B cell (primary cell): ENCODE data around the gene HSD17B12.

ENCODE experiments used
- CTCF ChIP-seq: fragments of 200-600 bp; IDR thresholded peaks from one replicate; pipeline ENCODE4 v1.8.0; 2022; ENCODE audit warnings: antibody characterized with exemption, mild to moderate bottlenecking
- EZH2 ChIP-seq: IDR thresholded peaks from 2 replicates; pipeline ENCODE4 v1.6.1; 2012; ENCODE audit warnings: borderline replicate concordance, low read depth, mild to moderate bottlenecking, moderate library complexity, low read length; ENCODE audit not compliant: insufficient read depth, poor library complexity, severe bottlenecking

DNA sequence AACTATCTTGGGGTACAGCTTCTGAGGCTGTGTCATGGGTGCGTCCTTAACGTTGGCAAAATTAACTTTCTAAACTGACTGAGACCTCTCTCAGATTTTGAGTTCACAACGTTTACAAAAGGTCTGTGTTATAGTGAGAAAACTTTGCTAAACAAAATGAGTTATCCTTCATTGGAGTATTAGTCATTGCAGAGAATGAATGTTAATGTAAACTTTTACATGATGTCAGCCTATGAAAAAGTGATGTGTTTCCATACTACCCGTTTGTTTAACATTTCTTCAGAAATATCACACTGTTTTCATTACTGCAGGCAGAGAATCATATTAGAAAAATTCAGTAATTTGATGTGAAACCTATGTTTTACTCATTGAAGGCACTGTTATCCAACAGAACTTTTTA, 32.1 kb downstream of the HSD17B12 start:
- TF ChIP-seq CTCF = no peak
- no peak for TF ChIP-seq EZH2
